LoVo (cell line): ENCODE results near the gene POLR3B.
"Not testable (repeated sequence)": the region's sequence is repeated elsewhere in the genome, so short reads cannot be mapped to it uniquely, and the experiment has no call there.

Experiments
- DNase-seq: peaks from one replicate; pipeline ENCODE4 v3.0.0-alpha.2; 2016; ENCODE audit warnings: low spot score

POLR3B gene

DNA sequence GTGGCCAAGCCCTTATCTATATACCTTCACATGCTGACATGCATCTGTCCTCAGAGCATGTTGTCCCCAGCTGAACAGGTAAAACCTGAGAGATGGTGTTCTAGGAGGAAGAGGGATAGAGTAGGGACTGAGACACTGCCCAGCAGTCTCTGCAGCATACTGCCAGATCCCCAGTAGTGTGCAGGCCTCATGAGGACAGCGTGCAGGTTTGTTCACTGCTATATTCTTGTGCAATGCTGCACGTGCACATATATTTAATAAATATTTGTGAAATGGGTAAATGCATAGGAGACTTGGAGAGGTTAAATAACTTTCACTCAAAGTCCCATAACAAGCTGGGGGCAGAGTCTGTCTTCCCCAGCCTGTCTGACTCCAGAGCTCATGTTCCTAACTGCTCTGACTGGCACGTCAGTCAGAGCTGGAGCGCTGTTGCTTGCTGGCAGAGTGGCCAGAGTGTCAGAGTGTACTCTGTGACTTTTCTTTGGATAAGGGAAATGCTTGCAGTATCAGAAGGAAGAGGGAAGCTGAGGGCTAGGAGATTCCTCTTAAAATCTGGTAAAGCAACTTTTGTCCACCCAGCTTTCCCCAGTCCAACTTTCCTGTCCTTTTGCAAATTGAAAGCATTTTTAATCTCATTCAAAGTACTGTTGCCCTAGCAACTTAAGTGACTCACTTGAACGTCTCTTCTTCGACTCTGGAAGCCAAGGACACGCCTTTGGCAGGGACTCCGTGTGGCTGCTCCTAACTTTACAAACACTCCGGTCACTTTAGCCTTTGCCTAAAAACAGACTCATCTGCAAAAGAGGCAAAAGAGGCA, 14.9 kb upstream of the POLR3B start:
- peak; percentile 74 for DNase-seq

DNA sequence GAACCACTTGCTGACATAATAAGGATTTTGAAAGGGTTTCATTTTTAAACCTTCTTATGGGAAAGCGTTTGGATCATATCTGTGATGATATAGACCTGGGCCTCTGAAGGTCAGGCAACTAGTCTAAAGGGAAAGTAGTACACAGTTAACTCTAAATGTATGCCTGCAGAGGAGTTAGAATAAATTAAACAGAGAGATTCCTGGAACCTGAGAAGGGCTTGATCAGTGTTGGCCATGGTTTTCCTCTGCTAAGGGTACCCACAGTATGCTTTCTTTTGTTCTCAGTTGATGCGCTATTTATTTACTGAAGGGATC, 14.4 kb upstream of the POLR3B start:
- DNase-seq: no peak

DNA sequence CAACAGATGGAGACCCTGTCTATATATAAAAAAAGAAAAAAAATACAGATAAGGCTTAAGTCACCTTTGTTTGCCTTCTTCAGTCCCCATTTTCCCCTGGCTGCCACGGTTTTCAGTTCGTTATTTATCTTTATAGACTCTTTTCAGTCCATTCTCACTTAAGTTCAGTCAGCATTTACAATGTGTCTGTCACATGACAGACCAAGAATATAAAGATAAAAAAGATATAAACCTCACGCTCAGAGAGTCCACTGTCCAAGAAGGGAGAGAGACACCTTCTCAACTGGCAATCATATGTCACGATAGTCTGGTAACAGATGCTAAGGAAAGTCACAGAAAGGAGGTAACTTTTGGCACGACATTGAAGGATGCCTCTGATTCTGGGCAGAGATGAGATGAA, 13.4 kb upstream of the POLR3B start:
- no peak for DNase-seq

DNA sequence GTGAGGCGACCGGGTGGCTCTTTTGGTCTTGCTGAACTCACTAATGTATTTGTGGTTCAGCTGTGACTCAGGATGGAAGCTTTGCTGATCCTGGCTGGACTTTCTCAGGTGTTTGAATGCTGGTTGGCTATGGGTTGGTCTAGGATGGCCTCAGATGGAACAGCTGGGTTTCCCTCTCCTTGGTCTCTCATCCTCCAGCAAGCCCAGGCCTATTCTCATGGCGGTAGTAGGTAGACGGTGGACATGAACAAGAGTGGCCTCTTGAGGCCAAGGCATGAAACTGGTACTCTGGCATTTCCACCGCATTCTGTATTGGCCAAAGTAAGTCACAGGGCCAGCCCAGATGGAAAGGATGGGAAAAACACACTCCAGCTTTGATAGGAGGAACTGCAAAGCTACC, 11.8 kb upstream of the POLR3B start:
- peak; percentile 20 for DNase-seq

DNA sequence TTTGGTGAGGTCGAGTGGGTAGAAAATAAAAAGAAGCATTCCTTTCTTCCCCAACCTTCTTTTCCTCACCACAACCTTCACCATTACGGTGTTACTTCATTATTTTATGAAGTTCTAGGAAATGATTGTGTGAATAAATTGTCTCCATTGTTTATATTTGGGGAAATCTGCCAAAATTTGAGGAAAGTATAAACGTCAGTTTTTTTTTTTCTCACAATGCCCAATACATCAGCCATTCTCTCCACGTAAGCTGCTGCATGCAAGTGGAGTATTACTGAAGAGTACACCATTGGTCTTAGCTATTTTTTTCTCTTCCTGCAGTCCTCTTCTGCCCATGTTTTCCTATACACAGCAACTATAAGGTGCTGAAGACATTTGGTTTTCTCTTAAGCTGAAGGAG, 9.1 kb upstream of the POLR3B start:
- no peak for DNase-seq

GRCh38 chr12:106353175-106353574, 4.4 kb upstream of the POLR3B start:
- DNase-seq: no peak

DNA sequence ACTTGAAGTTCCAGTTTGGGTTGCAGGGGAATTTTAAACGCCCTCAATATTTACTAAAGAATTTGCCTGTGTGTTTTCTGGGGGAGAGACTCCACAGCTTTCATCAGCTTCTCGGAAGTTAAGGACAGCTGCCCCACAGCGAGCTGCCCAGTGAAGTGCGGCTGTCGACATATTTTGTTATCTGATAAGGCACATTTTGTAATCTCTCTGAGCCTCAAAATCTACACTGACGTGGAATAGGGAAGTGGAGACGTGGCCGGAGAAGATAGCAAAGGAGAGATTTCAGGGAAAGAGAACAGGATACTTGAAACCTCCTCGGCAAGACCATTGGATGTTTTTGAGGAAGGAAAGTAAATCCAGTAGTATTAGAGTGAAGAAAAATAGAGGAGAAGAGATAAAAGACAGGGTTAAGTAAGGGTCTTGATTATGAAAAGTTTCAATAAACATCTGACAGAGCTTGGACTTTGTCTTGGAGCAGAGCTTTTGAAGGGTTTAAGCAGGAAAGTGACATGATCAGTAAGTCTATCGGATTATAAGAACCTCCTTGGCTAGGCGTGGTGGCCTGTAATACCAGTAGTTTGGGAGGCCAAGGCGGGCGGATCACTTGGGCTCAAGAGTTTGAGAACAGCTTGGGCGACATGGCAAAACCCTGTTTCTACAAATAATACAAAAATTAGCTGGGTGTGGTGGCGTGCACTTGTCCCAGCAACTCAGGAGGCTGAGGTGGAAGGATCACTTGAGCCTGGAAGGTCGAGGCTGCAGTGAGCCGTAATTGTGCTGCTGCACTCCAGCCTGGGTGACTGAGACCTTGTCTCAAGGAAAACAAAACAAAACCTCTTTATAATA, 1.1 kb downstream of the POLR3B start:
- no peak for DNase-seq

GRCh38 chr12:106359646-106360399, 2.3 kb downstream of the POLR3B start:
- no peak for DNase-seq

DNA sequence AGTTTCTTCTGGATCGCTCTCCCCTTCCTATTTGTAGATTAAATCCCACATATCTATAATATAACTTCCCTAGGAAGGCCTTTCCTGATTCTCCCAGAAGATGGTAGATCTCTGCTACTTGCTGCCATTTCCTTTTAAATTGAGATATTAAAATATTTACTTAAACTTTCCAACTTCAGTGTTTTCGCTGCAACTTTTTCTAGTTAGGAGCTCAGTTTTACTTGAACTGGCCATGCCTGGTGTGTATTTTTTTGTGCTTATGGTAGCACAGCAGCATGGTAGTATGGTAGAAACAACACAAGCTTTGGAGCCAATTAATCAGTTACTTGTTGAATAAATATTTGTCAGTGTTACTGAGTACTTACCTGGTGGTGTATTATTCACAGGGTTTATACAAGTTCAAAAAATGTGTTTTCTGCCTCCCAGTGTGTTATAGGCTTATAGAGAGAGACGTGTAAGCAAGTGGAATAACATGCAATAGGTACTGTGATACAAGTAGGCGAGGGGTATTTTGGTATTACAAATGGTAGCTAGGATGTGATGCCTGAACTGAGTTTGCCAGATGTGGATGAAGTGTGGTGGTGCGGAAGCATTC, 2.9 kb downstream of the POLR3B start:
- no peak for DNase-seq

GRCh38 chr12:106362971-106363370, 5.4 kb downstream of the POLR3B start:
- DNase-seq: no peak

DNA sequence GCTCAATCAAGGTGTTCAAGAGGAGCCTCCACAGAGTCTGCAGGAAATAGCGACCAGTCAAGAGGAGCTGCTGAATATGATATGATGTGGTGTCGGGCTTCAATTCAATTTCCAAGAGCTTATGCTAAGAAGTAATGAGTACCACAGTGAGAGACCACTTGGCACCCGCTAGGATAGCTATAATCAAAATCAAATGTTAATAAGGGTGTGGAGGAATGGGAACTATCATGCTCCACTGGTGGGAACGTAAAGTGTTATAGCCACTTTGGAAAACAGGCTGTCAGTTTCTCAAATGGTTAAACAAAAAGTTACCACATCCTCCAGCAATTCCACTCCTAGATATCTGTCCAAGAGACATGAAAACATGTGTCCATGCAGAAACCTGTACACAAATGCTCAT, 6.7 kb downstream of the POLR3B start:
- no peak for DNase-seq

GRCh38 chr12:106369624-106370346, 12.2 kb downstream of the POLR3B start:
- no peak for DNase-seq

- DNase-seq: no peak
Observed at GRCh38 chr12:106378788-106379187, 21.2 kb downstream of the POLR3B start.

GRCh38 chr12:106380954-106381353, 23.4 kb downstream of the POLR3B start:
- DNase-seq: no peak

GRCh38 chr12:106381866-106382265, 24.3 kb downstream of the POLR3B start:
- not testable (repeated sequence) for DNase-seq

- DNase-seq: no peak
Observed at GRCh38 chr12:106386813-106387535, 29.4 kb downstream of the POLR3B start.

DNA sequence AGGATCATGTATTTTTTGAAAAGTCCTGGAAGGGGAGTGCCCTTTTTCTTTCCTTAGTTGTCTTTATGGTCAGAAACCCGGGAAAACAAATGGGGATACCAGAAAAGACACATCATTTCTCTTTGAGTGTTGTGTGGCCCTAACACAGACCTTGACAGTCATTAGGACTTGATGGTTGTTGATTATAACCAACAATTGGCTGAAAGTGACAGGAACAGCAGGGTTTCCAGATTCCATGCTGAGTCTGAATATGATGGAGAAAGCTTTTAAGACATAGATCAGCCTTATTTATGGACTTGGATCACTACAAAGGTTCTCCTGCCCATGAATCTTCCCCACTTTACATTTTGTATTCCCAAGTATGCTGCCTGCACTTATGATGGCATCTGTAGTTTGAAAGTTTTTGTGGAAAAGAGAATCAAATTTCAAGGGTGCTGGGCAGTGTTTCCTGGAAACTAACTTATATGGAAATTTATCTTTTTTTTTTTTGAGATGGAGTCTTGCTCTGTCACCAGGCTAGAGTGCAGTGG, 30.4 kb downstream of the POLR3B start:
- no peak for DNase-seq

GRCh38 chr12:106389151-106389550, 31.6 kb downstream of the POLR3B start:
- DNase-seq: no peak

GRCh38 chr12:106392759-106393158, 35.2 kb downstream of the POLR3B start:
- DNase-seq: no peak

- DNase-seq: no peak
Observed at GRCh38 chr12:106409878-106410277, 52.3 kb downstream of the POLR3B start.

DNA sequence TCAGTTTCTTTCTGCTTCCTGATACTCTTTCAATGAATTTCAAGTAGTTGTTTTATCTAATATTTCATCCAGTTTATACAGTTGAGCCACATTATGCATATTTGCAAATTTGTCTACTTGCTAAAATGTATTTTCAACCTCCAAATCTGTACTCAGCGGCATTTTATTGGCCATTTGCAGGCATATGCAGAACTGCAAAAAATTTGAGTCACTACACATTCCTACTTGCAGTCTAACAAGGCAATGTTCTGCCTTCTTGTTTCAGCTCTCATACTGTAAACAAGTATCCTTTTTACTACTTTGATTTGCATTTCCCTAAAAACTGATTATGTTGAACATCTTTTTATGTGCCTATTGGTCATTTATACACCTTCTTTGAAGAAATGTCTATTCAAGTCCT, 55.0 kb downstream of the POLR3B start:
- DNase-seq: no peak
